Activated T-helper 17 cell treated with anti-CD3 and anti-CD28 coated beads, Interleukin-2, amount 50 U/mL, for 72 hours (primary cell): Measurements from ENCODE around the gene CCDC63. TPM values are rescaled to one million over a fixed set of nuclear protein-coding genes. Genes with fewer than 3 reads are reported as not detected.
"Not testable (repeated sequence)": the region's sequence is repeated elsewhere in the genome, so short reads cannot be mapped to it uniquely, and the experiment has no call there.

Source experiments
- ATAC-seq: fragments of 150-1000 bp; cut with Tn5 transposase; replicated peaks from 2 replicates; pipeline ENCODE4 v1.10.0; 2021; ENCODE audit warnings: mild to moderate bottlenecking, moderate library complexity
- H3K27ac Mint-ChIP-seq: one replicate; pipeline ENCODE4 v1.8.0; 2022; ENCODE audit warnings: mixed read lengths
- H3K27me3 Mint-ChIP-seq: one replicate; pipeline ENCODE4 v1.8.0; 2022; ENCODE audit warnings: mixed read lengths
- H3K36me3 Mint-ChIP-seq: one replicate; pipeline ENCODE4 v1.8.0; 2022; ENCODE audit warnings: low read depth, mild to moderate bottlenecking, mixed read lengths
- H3K4me1 Mint-ChIP-seq: one replicate; pipeline ENCODE4 v1.8.0; 2022; ENCODE audit warnings: mixed read lengths
- H3K4me3 Mint-ChIP-seq: one replicate; pipeline ENCODE4 v1.8.0; 2022; ENCODE audit warnings: mild to moderate bottlenecking, mixed read lengths
- H3K9me3 Mint-ChIP-seq: one replicate; pipeline ENCODE4 v1.8.0; 2022; ENCODE audit warnings: mixed read lengths
- total RNA-seq, 2 donors: library from RNA; stranded (reverse); gene quantifications; one replicate each; pipeline ENCODE4 v1.2.3, GENCODE V29; 2022

CCDC63 gene
- total RNA-seq, 2 donors from 2014 or later, result not detected

GRCh38 chr12:110930348-110931314, 83.8 kb downstream of the CCDC63 start:
- no peak for ATAC-seq
- no peaks in the 10 kb centered on the region for H3K36me3 Mint-ChIP-seq
- no peaks in the 10 kb centered on the region for H3K4me1 Mint-ChIP-seq
- H3K27me3 Mint-ChIP-seq, result peaks cover 9% of the 10 kb centered on the region
- H3K9me3 Mint-ChIP-seq, result no peaks in the 10 kb centered on the region
- H3K4me3 Mint-ChIP-seq, result no peak overlapping the region
- no peak overlapping the region for H3K27ac Mint-ChIP-seq

DNA sequence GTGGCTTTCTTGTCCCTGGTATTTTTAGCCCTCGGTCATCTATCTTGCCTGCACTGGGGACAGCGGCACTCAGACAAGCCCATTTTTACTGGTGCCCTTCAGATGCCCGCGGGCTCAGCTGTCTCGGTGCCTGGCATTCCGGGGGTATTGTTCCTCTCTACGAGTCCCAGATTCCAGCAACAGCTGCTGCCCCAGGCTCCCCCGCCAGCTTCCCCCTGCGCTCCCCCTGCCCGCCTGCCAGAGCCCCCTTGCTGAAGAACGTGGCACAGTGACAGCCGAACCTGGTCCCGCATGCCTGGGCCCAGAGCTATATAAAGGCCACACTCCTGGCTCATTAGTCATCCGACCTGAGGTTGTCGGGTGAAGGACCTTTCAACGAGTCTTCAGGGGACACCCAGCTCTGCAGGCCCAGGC, 84.5 kb downstream of the CCDC63 start:
- no peak overlapping the region for H3K27ac Mint-ChIP-seq
- peaks cover 10% of the 10 kb centered on the region for H3K27me3 Mint-ChIP-seq
- H3K9me3 Mint-ChIP-seq, result no peaks in the 10 kb centered on the region
- no peaks in the 10 kb centered on the region for H3K4me1 Mint-ChIP-seq
- ATAC-seq, result no peak
- no peaks in the 10 kb centered on the region for H3K36me3 Mint-ChIP-seq
- H3K4me3 Mint-ChIP-seq, result no peak overlapping the region

DNA sequence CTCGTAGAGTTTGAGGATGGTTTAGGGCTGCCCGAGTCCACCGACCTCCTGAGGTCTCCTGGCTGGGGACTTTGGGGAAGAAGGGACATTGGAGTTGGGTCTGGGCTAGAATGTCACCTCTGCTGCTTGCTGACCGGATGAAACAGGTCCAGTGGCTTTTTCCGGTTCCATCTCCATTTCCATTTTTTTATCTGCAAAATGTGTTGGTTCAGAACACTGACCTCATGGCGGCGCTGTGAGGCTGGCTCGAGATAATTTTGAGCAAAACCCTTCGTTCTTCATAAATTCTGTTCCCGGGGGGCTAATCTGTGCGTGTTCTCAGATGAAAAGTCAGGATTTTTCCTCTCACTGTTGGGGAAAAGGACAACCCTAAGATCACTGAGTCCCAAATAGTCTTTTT, 85.3 kb downstream of the CCDC63 start:
- Mint-ChIP-seq H3K36me3 (no peaks in the 10 kb centered on the region), H3K4me1 (no peaks in the 10 kb centered on the region), H3K27me3 (peaks cover 15% of the 10 kb centered on the region), H3K9me3 (no peaks in the 10 kb centered on the region), H3K4me3 (no peak overlapping the region), H3K27ac (no peak overlapping the region)
- ATAC-seq, result no peak

GRCh38 chr12:110933326-110933974, 86.7 kb downstream of the CCDC63 start:
- H3K4me3 Mint-ChIP-seq, result no peak overlapping the region
- H3K9me3 Mint-ChIP-seq, result no peaks in the 10 kb centered on the region
- ATAC-seq, result no peak
- peaks cover 4% of the 10 kb centered on the region for H3K4me1 Mint-ChIP-seq
- no peaks in the 10 kb centered on the region for H3K36me3 Mint-ChIP-seq
- H3K27me3 Mint-ChIP-seq, result peaks cover 20% of the 10 kb centered on the region
- H3K27ac Mint-ChIP-seq, result no peak overlapping the region

GRCh38 chr12:110934093-110934852, 87.5 kb downstream of the CCDC63 start:
- H3K9me3 Mint-ChIP-seq, result no peaks in the 10 kb centered on the region
- peaks cover 20% of the 10 kb centered on the region for H3K27me3 Mint-ChIP-seq
- H3K4me3 Mint-ChIP-seq, result no peak overlapping the region
- H3K27ac Mint-ChIP-seq, result no peak overlapping the region
- H3K36me3 Mint-ChIP-seq, result no peaks in the 10 kb centered on the region
- ATAC-seq, result no peak
- H3K4me1 Mint-ChIP-seq, result peaks cover 4% of the 10 kb centered on the region

DNA sequence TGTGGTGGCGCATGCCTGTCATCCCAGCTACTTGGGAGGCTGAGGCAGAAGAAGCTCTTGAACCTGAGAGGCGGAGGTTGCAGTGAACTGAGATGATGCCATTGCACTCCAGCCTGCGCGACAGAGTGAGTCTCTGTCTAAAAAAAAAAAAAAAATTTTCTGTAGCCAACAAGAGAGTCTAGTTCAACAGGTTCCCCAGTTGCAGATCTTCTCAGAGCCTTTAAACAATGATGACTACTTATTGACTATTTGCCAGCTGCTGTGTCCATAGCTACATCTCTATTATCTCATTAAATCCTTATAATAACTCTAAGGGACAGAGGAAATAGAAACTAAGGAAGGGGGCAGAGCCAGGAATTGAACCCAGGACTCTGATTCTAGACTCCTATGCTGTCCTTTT, 88.8 kb downstream of the CCDC63 start:
- ATAC-seq, result no peak
- H3K4me3 Mint-ChIP-seq, result no peak overlapping the region

GRCh38 chr12:110936367-110937103, 89.7 kb downstream of the CCDC63 start:
- Mint-ChIP-seq H3K4me3 (no peak overlapping the region), H3K27ac (no peak overlapping the region), H3K27me3 (peaks cover 20% of the 10 kb centered on the region), H3K4me1 (peaks cover 4% of the 10 kb centered on the region), H3K36me3 (no peaks in the 10 kb centered on the region), H3K9me3 (no peaks in the 10 kb centered on the region)
- ATAC-seq, result peak; percentile 5

More for the DNA sequence above, 88.8 kb downstream of the CCDC63 start:
- H3K9me3 Mint-ChIP-seq, result no peaks in the 10 kb centered on the region
- H3K27me3 Mint-ChIP-seq, result peaks cover 20% of the 10 kb centered on the region
- H3K4me1 Mint-ChIP-seq, result peaks cover 4% of the 10 kb centered on the region
- no peak overlapping the region for H3K27ac Mint-ChIP-seq
- no peaks in the 10 kb centered on the region for H3K36me3 Mint-ChIP-seq

DNA sequence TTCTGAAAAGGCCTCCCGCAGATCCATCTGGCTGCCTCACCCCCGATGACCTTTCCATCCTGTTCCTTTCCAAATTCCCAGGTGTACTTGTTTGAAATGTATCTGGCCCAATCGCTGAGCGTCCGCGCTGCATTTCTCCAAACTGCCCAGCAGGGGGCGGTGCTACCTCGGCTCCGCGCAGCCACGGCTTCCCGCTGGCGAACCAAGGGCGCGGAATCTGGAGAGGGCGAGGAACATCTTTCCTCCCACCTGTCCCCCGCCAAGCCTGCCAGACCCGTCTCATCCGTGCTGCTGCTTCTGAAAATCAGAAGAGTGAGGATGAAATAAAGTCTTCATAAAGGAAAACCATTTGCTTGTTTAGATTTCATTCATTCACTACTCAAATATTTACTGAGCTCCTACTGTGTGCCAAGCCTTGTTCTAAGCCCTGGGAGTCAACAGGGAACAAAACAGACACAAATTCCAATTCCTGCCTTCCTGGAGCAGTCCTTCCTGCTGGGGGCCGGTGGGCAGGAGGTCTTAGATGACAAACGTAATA, 90.4 kb downstream of the CCDC63 start:
- Mint-ChIP-seq H3K27ac (no peak overlapping the region), H3K9me3 (no peaks in the 10 kb centered on the region), H3K4me3 (no peak overlapping the region), H3K4me1 (peaks cover 4% of the 10 kb centered on the region), H3K36me3 (no peaks in the 10 kb centered on the region), H3K27me3 (peaks cover 20% of the 10 kb centered on the region)
- peak; percentile 47 for ATAC-seq

GRCh38 chr12:110940296-110940695, 93.5 kb downstream of the CCDC63 start:
- no peak for ATAC-seq
- no peaks in the 10 kb centered on the region for H3K36me3 Mint-ChIP-seq
- H3K27me3 Mint-ChIP-seq, result peaks cover 24% of the 10 kb centered on the region
- peaks cover 4% of the 10 kb centered on the region for H3K9me3 Mint-ChIP-seq
- peaks cover 4% of the 10 kb centered on the region for H3K4me1 Mint-ChIP-seq
- no peak overlapping the region for H3K27ac Mint-ChIP-seq
- H3K4me3 Mint-ChIP-seq, result no peak overlapping the region

DNA sequence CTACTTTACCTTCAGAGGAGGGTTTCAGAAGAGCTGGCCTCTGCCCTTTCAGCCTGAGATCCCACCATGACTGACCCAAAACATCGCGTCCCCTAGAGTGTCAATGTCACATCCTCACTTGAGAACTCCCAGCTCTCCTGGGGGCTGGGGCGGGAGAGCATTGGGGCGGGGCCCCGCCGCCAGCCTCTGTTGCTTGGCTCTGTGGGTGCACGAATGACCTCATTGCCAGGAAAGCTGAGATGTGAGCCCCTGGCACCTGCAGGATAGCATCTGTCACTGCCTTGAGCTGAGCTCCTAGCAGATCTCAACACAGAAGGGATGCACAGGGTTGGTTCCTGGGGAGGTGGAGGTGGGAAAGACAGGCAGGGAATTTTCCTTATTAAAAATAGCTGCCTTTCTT, 94.1 kb downstream of the CCDC63 start:
- peaks cover 4% of the 10 kb centered on the region for H3K4me1 Mint-ChIP-seq
- H3K4me3 Mint-ChIP-seq, result no peak overlapping the region
- H3K27me3 Mint-ChIP-seq, result peaks cover 24% of the 10 kb centered on the region
- no peaks in the 10 kb centered on the region for H3K36me3 Mint-ChIP-seq
- peaks cover 4% of the 10 kb centered on the region for H3K9me3 Mint-ChIP-seq
- no peak for ATAC-seq
- H3K27ac Mint-ChIP-seq, result no peak overlapping the region

DNA sequence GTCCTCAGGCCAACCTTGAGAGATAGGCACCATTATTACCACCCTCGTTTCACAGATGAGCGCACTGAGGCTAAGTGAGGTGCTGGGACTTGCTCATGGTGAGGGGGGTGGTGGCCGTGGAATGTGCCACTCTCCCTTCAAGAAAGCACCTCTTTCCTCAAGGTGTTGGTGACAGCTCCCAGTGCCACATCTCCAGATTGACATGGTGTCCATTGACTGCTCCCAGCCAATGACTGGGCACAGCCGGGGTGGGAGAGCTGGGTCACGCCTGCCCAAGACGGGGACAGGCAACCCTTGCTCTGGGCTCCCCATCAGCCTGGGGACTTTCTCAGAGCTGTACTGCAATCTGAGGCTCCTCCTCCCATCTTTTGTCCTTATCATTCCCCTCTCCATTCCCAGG, 94.6 kb downstream of the CCDC63 start:
- H3K27me3 Mint-ChIP-seq, result peaks cover 23% of the 10 kb centered on the region
- H3K27ac Mint-ChIP-seq, result no peak overlapping the region
- peaks cover 4% of the 10 kb centered on the region for H3K9me3 Mint-ChIP-seq
- peaks cover 4% of the 10 kb centered on the region for H3K4me1 Mint-ChIP-seq
- H3K36me3 Mint-ChIP-seq, result no peaks in the 10 kb centered on the region
- ATAC-seq, result no peak
- no peak overlapping the region for H3K4me3 Mint-ChIP-seq

- no peaks in the 10 kb centered on the region for H3K36me3 Mint-ChIP-seq
- H3K9me3 Mint-ChIP-seq, result peaks cover 4% of the 10 kb centered on the region
- ATAC-seq, result no peak
- H3K27ac Mint-ChIP-seq, result no peak overlapping the region
- no peak overlapping the region for H3K4me3 Mint-ChIP-seq
- peaks cover 14% of the 10 kb centered on the region for H3K27me3 Mint-ChIP-seq
- no peaks in the 10 kb centered on the region for H3K4me1 Mint-ChIP-seq
These were observed 96.6 kb downstream of the CCDC63 start for GRCh38 chr12:110943373-110943772.

DNA sequence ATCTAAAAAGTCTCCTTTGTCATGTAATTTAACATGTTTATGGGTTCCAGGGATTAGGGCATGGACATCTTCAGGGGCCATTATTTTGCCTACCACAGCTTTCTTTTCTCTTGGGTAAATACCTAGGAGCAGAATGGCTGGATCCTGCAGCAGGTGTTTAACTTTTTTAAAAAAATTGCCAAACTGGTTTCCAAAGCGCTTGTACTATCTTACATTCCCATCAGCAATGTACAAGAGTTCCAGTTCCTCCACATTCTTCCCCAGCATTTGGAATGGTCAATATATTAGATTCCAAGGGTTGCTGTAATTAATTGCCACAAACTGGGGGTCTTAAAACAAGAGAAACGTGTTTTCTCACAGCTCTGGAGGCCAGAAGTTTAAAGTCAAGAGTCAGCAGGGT, 101.3 kb downstream of the CCDC63 start:
- no peaks in the 10 kb centered on the region for H3K36me3 Mint-ChIP-seq
- no peak overlapping the region for H3K4me3 Mint-ChIP-seq
- no peak for ATAC-seq
- no peak overlapping the region for H3K27ac Mint-ChIP-seq
- no peaks in the 10 kb centered on the region for H3K4me1 Mint-ChIP-seq
- peaks cover 4% of the 10 kb centered on the region for H3K9me3 Mint-ChIP-seq
- peaks cover 16% of the 10 kb centered on the region for H3K27me3 Mint-ChIP-seq

GRCh38 chr12:110950466-110950865, 103.7 kb downstream of the CCDC63 start:
- ATAC-seq, H3K27ac Mint-ChIP-seq, H3K36me3 Mint-ChIP-seq, H3K4me3 Mint-ChIP-seq, H3K4me1 Mint-ChIP-seq, H3K9me3 Mint-ChIP-seq: not testable (repeated sequence)
- peaks cover 13% of the 10 kb centered on the region for H3K27me3 Mint-ChIP-seq
